AG09309 (cell line): ENCODE results near the gene EDDM13.

Experiments
- DNase-seq: peaks from one replicate; pipeline ENCODE4 v3.0.0-alpha.2; 2010; ENCODE audit warnings: low read depth
- H3K4me3 ChIP-seq: 2 replicates; pipeline ENCODE4 v1.5.1; 2011; ENCODE audit warnings: mild to moderate bottlenecking, low read depth, low read length, moderate library complexity; ENCODE audit not compliant: control insufficient read depth
- TF ChIP-seq, protein P1 (sequence below): IDR thresholded peaks from 2 replicates; pipeline ENCODE4 v1.5.1; 2011; ENCODE audit warnings: mild to moderate bottlenecking, low read depth, low read length, inconsistent platforms; ENCODE audit not compliant: insufficient read depth, control insufficient read depth; ENCODE audit errors: missing control alignments

The EDDM13 gene

GRCh38 chr19:56270676-56271075, 1.9 kb upstream of the EDDM13 start:
- TF ChIP-seq, protein P1, sequence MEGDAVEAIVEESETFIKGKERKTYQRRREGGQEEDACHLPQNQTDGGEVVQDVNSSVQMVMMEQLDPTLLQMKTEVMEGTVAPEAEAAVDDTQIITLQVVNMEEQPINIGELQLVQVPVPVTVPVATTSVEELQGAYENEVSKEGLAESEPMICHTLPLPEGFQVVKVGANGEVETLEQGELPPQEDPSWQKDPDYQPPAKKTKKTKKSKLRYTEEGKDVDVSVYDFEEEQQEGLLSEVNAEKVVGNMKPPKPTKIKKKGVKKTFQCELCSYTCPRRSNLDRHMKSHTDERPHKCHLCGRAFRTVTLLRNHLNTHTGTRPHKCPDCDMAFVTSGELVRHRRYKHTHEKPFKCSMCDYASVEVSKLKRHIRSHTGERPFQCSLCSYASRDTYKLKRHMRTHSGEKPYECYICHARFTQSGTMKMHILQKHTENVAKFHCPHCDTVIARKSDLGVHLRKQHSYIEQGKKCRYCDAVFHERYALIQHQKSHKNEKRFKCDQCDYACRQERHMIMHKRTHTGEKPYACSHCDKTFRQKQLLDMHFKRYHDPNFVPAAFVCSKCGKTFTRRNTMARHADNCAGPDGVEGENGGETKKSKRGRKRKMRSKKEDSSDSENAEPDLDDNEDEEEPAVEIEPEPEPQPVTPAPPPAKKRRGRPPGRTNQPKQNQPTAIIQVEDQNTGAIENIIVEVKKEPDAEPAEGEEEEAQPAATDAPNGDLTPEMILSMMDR = no peak
- DNase-seq = no peak
- no peak overlapping the region for H3K4me3 ChIP-seq

DNA sequence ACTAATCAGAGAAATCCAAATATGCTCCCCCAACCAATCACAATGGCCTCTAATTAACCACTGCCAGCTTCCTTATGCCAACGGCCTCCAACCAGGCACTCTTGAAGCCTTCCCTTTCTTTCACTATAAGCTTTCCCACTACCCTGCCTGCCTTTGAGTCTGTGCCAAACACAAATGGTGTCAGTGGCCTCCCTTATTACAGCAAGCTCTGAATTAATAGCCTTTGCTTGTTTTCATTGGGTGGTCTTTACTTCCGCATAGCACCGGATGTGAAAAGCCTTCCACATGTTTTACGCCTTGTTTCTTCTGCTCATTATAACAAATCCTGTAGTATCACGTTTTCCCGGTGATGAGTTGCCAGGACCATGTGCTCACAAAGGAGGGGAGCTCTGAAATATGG, 1.4 kb upstream of the EDDM13 start:
- DNase-seq = no peak
- H3K4me3 ChIP-seq = no peak overlapping the region
- TF ChIP-seq, protein P1 = no peak

DNA sequence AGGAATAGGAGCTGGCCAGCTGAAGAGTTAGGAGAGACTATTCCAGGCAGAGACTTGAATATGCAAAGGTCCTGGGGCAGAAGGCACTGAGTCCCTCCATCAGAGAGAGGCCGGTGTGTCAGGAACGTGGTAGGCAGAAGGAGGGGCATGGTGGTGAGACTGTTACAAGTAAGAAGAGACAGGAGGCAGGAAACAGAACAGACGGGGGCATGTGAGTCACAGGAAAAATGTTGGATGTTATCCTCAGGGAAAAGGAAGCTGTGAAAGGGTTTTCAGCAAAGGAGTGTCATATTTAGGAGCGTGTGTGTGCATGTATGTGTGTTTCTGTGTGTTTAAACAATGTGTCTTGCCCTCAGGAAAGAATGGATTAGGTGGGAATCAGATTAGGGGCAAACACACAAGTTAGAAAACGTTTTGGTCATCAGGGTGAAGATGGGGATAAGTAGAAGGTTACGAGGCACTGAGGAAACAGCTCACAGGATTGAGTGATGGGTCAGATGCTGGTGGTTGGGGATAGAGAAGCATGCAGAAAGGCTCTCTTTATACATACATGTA, 1.1 kb downstream of the EDDM13 start:
- TF ChIP-seq, protein P1 = no peak
- H3K4me3 ChIP-seq = no peak overlapping the region
- no peak for DNase-seq

DNA sequence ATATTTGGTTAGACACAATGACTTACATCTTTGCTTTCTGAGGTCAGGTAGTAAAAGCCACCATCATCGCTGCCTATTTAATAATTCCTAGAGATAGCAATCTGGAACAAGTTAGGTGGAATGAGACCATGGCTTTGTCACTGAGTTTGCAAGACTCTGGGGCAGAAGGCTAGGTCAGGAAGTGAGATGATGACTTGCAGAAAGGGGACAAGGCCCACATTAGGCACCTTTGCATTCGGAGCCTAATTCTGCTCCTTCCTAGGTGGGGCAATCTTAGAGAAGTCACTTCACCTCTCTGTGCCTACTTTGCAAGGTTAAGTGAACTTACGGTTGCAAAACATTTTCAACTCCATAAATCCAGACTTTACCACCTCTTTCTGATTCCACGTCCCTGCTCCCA, 10.3 kb downstream of the EDDM13 start:
- no peak overlapping the region for H3K4me3 ChIP-seq
- DNase-seq = no peak
- TF ChIP-seq, protein P1 = no peak

- H3K4me3 ChIP-seq = no peak overlapping the region
- no peak for DNase-seq
- TF ChIP-seq, protein P1 = no peak
Observed at GRCh38 chr19:56284746-56285145, 12.2 kb downstream of the EDDM13 start.

DNA sequence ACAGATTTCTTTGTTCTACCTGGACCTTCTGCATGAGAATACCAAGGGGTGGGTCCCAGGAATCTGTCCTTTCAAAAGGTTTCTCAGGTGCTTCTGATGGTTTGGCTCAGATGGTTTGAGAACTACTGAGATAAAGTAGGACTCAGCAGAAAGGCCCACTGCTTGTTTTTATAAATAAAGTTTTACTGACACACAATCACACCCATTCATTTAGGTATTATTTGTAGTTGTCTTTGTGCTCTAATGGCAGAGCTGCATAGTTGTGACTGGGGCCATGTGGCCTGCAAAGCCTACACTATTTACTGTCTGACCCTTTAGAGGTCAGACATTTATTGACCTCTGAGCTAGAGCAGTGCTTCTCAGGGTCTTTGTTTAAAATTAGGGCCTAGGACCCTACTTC, 17.6 kb downstream of the EDDM13 start:
- TF ChIP-seq, protein P1 = no peak
- no peak for DNase-seq
- H3K4me3 ChIP-seq = no peak overlapping the region

- DNase-seq = no peak
- TF ChIP-seq, protein P1 = no peak
- H3K4me3 ChIP-seq = no peak overlapping the region
Observed at GRCh38 chr19:56291867-56292266, 19.3 kb downstream of the EDDM13 start.
